HCT116 (cell line): ENCODE results near the gene ZNF41. TPM values are rescaled to one million over a fixed set of nuclear protein-coding genes. Genes with fewer than 3 reads are reported as not detected.
A peak's percentile ranks its signal among the peaks of the same experiment; 100 is the strongest.

ENCODE experiments used
- ATAC-seq: fragments of 200-7000 bp; cut with Tn5 transposase; 2 replicates; pipeline ENCODE4 v1.9.1; 2020; ENCODE audit warnings: mild to moderate bottlenecking, moderate library complexity
- BruUV-seq: library from RNA; stranded (reverse); fragments of 400-500 nt; replicated peaks from 2 replicates; lab custom pipeline; 2021; lab: Mats Ljungman, UMichigan
- CTCF ChIA-PET: fragments of 300-600 bp; sonication (Branson Sonifier 250); formaldehyde crosslinking; loops from one replicate; lab custom pipeline; 2021; ENCODE audit warnings: antibody characterized with exemption; lab: Charles Lee
- POLR2A ChIA-PET: fragments of 300-600, 350-600 bp; sonication (Branson Sonifier 250); formaldehyde crosslinking; loops from one replicate; lab custom pipeline; 2021; ENCODE audit warnings: antibody characterized with exemption; lab: Charles Lee
- RAD21 ChIA-PET, 2 experiments: fragments of 300-600 bp; sonication (Branson Sonifier 250); formaldehyde crosslinking; loops; one replicate each; lab custom pipeline; 2023; ENCODE audit warnings: low total read pairs in 2 of 2; ENCODE audit not compliant: uncharacterized antibody in 2 of 2, unreplicated experiment in 2 of 2, low non-redundant PET in 1 of 2; lab: Charles Lee
- DNase-seq: peaks from one replicate; pipeline ENCODE4 v3.0.0-alpha.2; 2010; ENCODE audit warnings: low read depth, low spot score
- H2AFZ ChIP-seq: fragments of 200-600 bp; shearing (Covaris generic), sonication (generic); 2 replicates; pipeline ENCODE4 v1.6.1; 2017; ENCODE audit warnings: low read depth, mixed run types, mixed read lengths, antibody characterized with exemption, low read length; ENCODE audit not compliant: poor library complexity, severe bottlenecking
- H3K27ac ChIP-seq: 2 replicates; pipeline ENCODE4 v1.5.1; 2012; ENCODE audit warnings: low read depth, low read length
- H3K27me3 ChIP-seq: fragments of 200-600 bp; sonication (generic); 2 replicates; pipeline ENCODE4 v1.6.1; 2016; ENCODE audit warnings: mixed run types, low read length, mixed read lengths; ENCODE audit not compliant: insufficient read depth
- H3K36me3 ChIP-seq, 2 experiments: fragments of 200-500 bp in 1 of 2; fragments of 200-600 bp in 1 of 2; sonication (Bioruptor generic) in 1 of 2; sonication (generic) in 1 of 2; 2 replicates each; pipeline versions ENCODE4 v1.5.1 to v1.6.1; 2014 to 2016; ENCODE audit warnings: low read length in 2 of 2, inconsistent platforms in 1 of 2, mixed read lengths in 1 of 2, mixed run types in 1 of 2; ENCODE audit not compliant: insufficient read depth in 2 of 2, control insufficient read depth in 1 of 2
- H3K4me1 ChIP-seq, 2 experiments: fragments of 200-600 bp in 1 of 2; sonication (generic) in 1 of 2; 2 replicates each; pipeline versions ENCODE4 v1.5.1 to v1.6.1; 2012 to 2017; ENCODE audit warnings: low read length in 2 of 2, inconsistent platforms in 1 of 2, mild to moderate bottlenecking in 1 of 2, mixed read lengths in 1 of 2, mixed run types in 1 of 2, moderate library complexity in 1 of 2; ENCODE audit not compliant: insufficient read depth in 2 of 2, control insufficient read depth in 1 of 2
- H3K4me2 ChIP-seq: fragments of 200-600 bp; sonication (generic); 2 replicates; pipeline ENCODE4 v1.6.1; 2017; ENCODE audit warnings: mixed run types, low read length, mixed read lengths
- H3K4me3 ChIP-seq, 2 experiments: fragments of 200-600 bp in 1 of 2; sonication (generic) in 1 of 2; replicated peaks in 1 of 2; 2 replicates each; pipeline ENCODE4 v1.5.1; 2011 to 2016; ENCODE audit warnings: low read length in 2 of 2, control low read depth in 1 of 2, low read depth in 1 of 2, mild to moderate bottlenecking in 1 of 2, mixed read lengths in 1 of 2, mixed run types in 1 of 2
- H3K79me2 ChIP-seq: fragments of 200-600 bp; sonication (generic); 2 replicates; pipeline ENCODE4 v1.6.1; 2017; ENCODE audit warnings: mild to moderate bottlenecking, mixed run types, low read length, moderate library complexity, mixed read lengths; ENCODE audit not compliant: insufficient read depth
- H3K9ac ChIP-seq: fragments of 200-600 bp; sonication (generic); 2 replicates; pipeline ENCODE4 v1.6.1; 2016; ENCODE audit warnings: low read length, mixed read lengths
- H3K9me2 ChIP-seq: fragments of 200-600 bp; sonication (generic), shearing (Covaris generic); 2 replicates; pipeline ENCODE4 v1.6.1; 2017; ENCODE audit warnings: mixed run types, mild to moderate bottlenecking, moderate library complexity; ENCODE audit not compliant: insufficient read depth
- H3K9me3 ChIP-seq, 2 experiments: fragments of 200-500 bp in 1 of 2; fragments of 200-600 bp in 1 of 2; sonication (Bioruptor generic) in 1 of 2; sonication (generic) in 1 of 2; 2 replicates each; pipeline ENCODE4 v1.6.1; 2014 to 2017; ENCODE audit warnings: low read length in 2 of 2, mixed read lengths in 2 of 2, inconsistent platforms in 1 of 2, low read depth in 1 of 2, mild to moderate bottlenecking in 1 of 2, mixed run types in 1 of 2, moderate library complexity in 1 of 2; ENCODE audit not compliant: control insufficient read depth in 1 of 2, insufficient read depth in 1 of 2
- H4K20me1 ChIP-seq: fragments of 200-600 bp; sonication (generic), shearing (Covaris generic); 2 replicates; pipeline ENCODE4 v1.6.1; 2017; ENCODE audit warnings: mixed run types, mild to moderate bottlenecking, moderate library complexity; ENCODE audit not compliant: insufficient read depth
- CBX3 ChIP-seq: IDR thresholded peaks from 2 replicates; pipeline ENCODE4 v1.6.1; 2012; ENCODE audit warnings: low read depth
- EGR1 ChIP-seq: IDR thresholded peaks from 2 replicates; pipeline ENCODE4 v1.6.1; 2012; ENCODE audit warnings: low read depth
- ELF1 ChIP-seq: IDR thresholded peaks from 2 replicates; pipeline ENCODE4 v1.6.1; 2012; ENCODE audit warnings: low read depth, borderline replicate concordance
- EZH2phosphoT487 ChIP-seq: fragments of 200-600 bp; IDR thresholded peaks from 2 replicates; pipeline ENCODE4 v1.6.1; 2018; ENCODE audit warnings: antibody characterized with exemption, borderline replicate concordance
- FOSL1 ChIP-seq: IDR thresholded peaks from 2 replicates; pipeline ENCODE4 v1.6.1; 2012; ENCODE audit warnings: low read depth
- JUND ChIP-seq: IDR thresholded peaks from 2 replicates; pipeline ENCODE4 v1.6.1; 2012
- POLR2A ChIP-seq: IDR thresholded peaks from 2 replicates; pipeline ENCODE4 v1.7.0; 2011; ENCODE audit warnings: borderline replicate concordance; ENCODE audit not compliant: insufficient read depth, insufficient read length; ENCODE audit errors: extremely low read depth
- POLR2AphosphoS5 ChIP-seq: IDR thresholded peaks from 2 replicates; pipeline ENCODE4 v1.6.1; 2011; ENCODE audit warnings: mild to moderate bottlenecking, low read depth, low read length, moderate library complexity
- RAD21 ChIP-seq: IDR thresholded peaks from 2 replicates; pipeline ENCODE4 v1.6.1; 2012; ENCODE audit warnings: low read depth, mild to moderate bottlenecking
- SIN3A ChIP-seq: IDR thresholded peaks from 2 replicates; pipeline ENCODE4 v1.6.1; 2012; ENCODE audit warnings: low read depth
- SP1 ChIP-seq: IDR thresholded peaks from 2 replicates; pipeline ENCODE4 v1.6.1; 2012; ENCODE audit warnings: low read depth
- SRF ChIP-seq: IDR thresholded peaks from 2 replicates; pipeline ENCODE4 v1.6.1; 2012; ENCODE audit warnings: low read depth
- TCF7L2 ChIP-seq: IDR thresholded peaks from 2 replicates; pipeline ENCODE4 v1.7.0; 2011; ENCODE audit warnings: borderline replicate concordance, inconsistent platforms; ENCODE audit not compliant: insufficient read depth, insufficient read length; ENCODE audit errors: extremely low read depth
- YY1 ChIP-seq: IDR thresholded peaks from 2 replicates; pipeline ENCODE4 v1.6.1; 2011; ENCODE audit warnings: low read length, low read depth, moderate library complexity, mild to moderate bottlenecking; ENCODE audit not compliant: insufficient replicate concordance; ENCODE audit errors: extremely low read depth
- ZFX ChIP-seq: fragments of 450-650 bp; IDR thresholded peaks from 2 replicates; pipeline ENCODE4 v1.6.1; 2017
- ZNF274 ChIP-seq: fragments of 200-500 bp; sonication (Bioruptor generic); IDR thresholded peaks from 2 replicates; pipeline ENCODE4 v1.6.1; 2014; ENCODE audit warnings: mild to moderate bottlenecking, low read depth, low read length, inconsistent platforms
- intact Hi-C: fragments of 100-400 bp; cut with micrococcal nuclease; formaldehyde crosslinking; loops from 2 replicates; pipeline ENCODE4 v1.10.0; 2022
- total RNA-seq: library from RNA; stranded (reverse); gene quantifications from one replicate; pipeline ENCODE4 v1.2.1, GENCODE V29; 2021; ENCODE audit not compliant: unreplicated experiment
- TF ChIP-seq, protein P1 (sequence below): IDR thresholded peaks from 2 replicates; pipeline ENCODE4 v1.6.1; 2011; ENCODE audit warnings: mild to moderate bottlenecking, low read length, moderate library complexity; ENCODE audit not compliant: insufficient replicate concordance; ENCODE audit errors: extremely low read depth
- TF ChIP-seq, protein P2 (sequence below): IDR thresholded peaks from 2 replicates; pipeline ENCODE4 v1.6.1; 2012
- TF ChIP-seq, protein P3 (sequence below): IDR thresholded peaks from 2 replicates; pipeline ENCODE4 v1.6.1; 2012

The ZNF41 gene
- total RNA-seq, 1 experiment from 2014 or later = 7.4 TPM

DNA sequence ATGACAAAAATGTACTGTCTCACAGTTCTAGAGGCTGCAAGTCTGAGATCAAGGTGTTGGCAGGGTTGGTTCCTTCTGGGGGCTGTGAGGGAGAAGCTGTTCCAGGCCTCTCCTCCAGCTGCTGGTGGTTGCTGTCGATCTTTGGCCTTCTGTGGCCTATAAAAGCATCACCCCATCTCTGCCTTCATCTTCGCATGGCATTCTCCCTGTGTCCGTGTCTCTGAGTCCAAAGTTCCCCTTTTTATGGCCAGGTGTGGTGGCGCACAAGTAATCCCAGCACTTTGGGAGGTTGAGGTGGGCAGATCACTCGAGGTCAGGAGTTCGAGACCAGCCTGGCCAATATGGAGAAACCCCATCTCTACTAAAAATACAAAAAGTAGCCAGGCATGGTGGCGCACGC lies 46.5 kb upstream of the ZNF41 start (continued):
- no peak for TF ChIP-seq EGR1
- no peak for TF ChIP-seq RAD21
- TF ChIP-seq, protein P1, sequence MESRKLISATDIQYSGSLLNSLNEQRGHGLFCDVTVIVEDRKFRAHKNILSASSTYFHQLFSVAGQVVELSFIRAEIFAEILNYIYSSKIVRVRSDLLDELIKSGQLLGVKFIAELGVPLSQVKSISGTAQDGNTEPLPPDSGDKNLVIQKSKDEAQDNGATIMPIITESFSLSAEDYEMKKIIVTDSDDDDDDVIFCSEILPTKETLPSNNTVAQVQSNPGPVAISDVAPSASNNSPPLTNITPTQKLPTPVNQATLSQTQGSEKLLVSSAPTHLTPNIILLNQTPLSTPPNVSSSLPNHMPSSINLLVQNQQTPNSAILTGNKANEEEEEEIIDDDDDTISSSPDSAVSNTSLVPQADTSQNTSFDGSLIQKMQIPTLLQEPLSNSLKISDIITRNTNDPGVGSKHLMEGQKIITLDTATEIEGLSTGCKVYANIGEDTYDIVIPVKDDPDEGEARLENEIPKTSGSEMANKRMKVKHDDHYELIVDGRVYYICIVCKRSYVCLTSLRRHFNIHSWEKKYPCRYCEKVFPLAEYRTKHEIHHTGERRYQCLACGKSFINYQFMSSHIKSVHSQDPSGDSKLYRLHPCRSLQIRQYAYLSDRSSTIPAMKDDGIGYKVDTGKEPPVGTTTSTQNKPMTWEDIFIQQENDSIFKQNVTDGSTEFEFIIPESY = no peak
- TF ChIP-seq, protein P2, sequence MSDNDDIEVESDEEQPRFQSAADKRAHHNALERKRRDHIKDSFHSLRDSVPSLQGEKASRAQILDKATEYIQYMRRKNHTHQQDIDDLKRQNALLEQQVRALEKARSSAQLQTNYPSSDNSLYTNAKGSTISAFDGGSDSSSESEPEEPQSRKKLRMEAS = no peak
- no peak for TF ChIP-seq SP1
- TF ChIP-seq ZNF274 = no peak
- TF ChIP-seq, all 23 proteins: peak for 0

DNA sequence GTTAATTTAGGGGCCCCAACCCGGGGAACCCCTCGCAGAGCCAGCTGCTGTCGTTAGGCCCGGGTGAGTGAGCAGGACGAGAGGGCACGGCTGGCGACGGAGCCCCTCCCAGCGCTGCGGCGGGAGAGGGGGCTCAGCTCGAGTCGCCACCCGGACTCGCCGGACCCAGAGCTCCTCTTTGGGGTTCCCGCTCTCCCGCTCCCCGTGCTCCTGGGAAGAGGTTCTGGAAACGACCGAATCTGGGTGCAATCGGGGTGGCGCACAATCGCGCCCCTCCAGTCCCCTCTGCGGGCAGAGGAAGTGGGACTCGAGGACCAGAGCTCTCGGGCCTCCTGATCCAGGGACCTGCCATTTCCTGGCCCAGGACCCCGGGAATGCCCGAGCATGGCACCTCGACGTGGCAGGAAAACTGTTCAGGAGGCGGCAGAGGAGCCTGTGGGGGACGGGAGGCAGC lies 40.7 kb upstream of the ZNF41 start:
- Histone ChIP-seq H3K79me2 (no peaks in the 10 kb centered on the region), H3K9ac (no peak overlapping the region), H3K27me3 (no peaks in the 10 kb centered on the region), H3K9me3 (no peaks in the 10 kb centered on the region), H3K4me2 (peak overlapping the region; percentile 66), H3K36me3 (no peaks in the 10 kb centered on the region), H2AFZ (no peak overlapping the region), H3K27ac (no peak overlapping the region), H3K4me1 (peaks cover 0 to 6% of the 10 kb centered on the region in 2 experiments; a peak in 1 of 4 replicates), H3K9me2 (no peaks in the 10 kb centered on the region), H3K4me3 (0 out of 4 replicates have a peak overlapping the region, but pooled peaks of 1 of the 2 experiments have one; percentile 2), H4K20me1 (no peaks in the 10 kb centered on the region)
- DNase-seq (no peak), ATAC-seq (peak; percentile 25; the same call in 1 of the 2 replicates)
- ChIA-PET POLR2A (interaction anchor here (1.5 to 1.9 kb wide), 2 partner anchors 290 to 333 kb away, joined by 5 to 7 read pairs; no protein-coding TSS in a partner anchor), RAD21 (interaction anchor here (0.6 to 1.2 kb wide), 4 partner anchors 26 to 401 kb away, joined by 3 to 5 read pairs (median 5); no protein-coding TSS in a partner anchor), CTCF (interaction anchor here (0.5 to 2.4 kb wide), 11 partner anchors 9 to 940 kb away, joined by 3 to 12 read pairs (median 4); no protein-coding TSS in a partner anchor)
- BruUV-seq = no TSS peak
- intact Hi-C loops = loop anchor here (1.0 kb wide), 2 partner anchors 26 to 330 kb away; partner anchors contain the start of gene UBA1
- TF ChIP-seq SIN3A (no peak), SRF (no peak), ELF1 (no peak), SP1 (no peak), ZFX (no peak), POLR2A (no peak), EZH2phosphoT487 (no peak), TCF7L2 (no peak), JUND (no peak), YY1 (no peak), CBX3 (no peak), POLR2AphosphoS5 (no peak), FOSL1 (no peak), RAD21 (no peak)
- TF ChIP-seq, protein P3, sequence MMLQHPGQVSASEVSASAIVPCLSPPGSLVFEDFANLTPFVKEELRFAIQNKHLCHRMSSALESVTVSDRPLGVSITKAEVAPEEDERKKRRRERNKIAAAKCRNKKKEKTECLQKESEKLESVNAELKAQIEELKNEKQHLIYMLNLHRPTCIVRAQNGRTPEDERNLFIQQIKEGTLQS = no peak
- TF ChIP-seq, protein P1 = no peak
